Neural progenitor cell (in vitro differentiated cells): Measurements from ENCODE around the gene LRRC61. TPM values are rescaled to one million over a fixed set of nuclear protein-coding genes. Genes with fewer than 3 reads are reported as not detected.

Source experiments
- DNase-seq: peaks from one replicate; pipeline ENCODE4 v3.0.0-alpha.2; 2016; ENCODE audit warnings: low spot score
- H2AFZ ChIP-seq: fragments of 200-600 bp; sonication (generic); replicated peaks from 2 replicates; pipeline ENCODE4 v1.6.1; 2016; ENCODE audit warnings: antibody characterized with exemption
- H3F3A ChIP-seq: fragments of 200-600 bp; sonication (generic); 2 replicates; pipeline ENCODE4 v1.6.1; 2016; ENCODE audit warnings: antibody characterized with exemption, low read depth
- H3K27ac ChIP-seq: fragments of 200-600 bp; sonication (generic); 2 replicates; pipeline ENCODE4 v1.5.1; 2016; ENCODE audit warnings: mild to moderate bottlenecking
- H3K27me3 ChIP-seq: fragments of 200-600 bp; sonication (generic); 2 replicates; pipeline ENCODE4 v1.6.1; 2016; ENCODE audit warnings: mild to moderate bottlenecking, moderate library complexity
- H3K36me3 ChIP-seq: fragments of 200-600 bp; sonication (generic); 2 replicates; pipeline ENCODE4 v1.5.1; 2016
- H3K4me1 ChIP-seq: fragments of 200-600 bp; sonication (generic); 2 replicates; pipeline ENCODE4 v1.6.1; 2016; ENCODE audit warnings: mixed run types
- H3K4me2 ChIP-seq: fragments of 200-600 bp; sonication (generic); 2 replicates; pipeline ENCODE4 v1.6.1; 2016
- H3K4me3 ChIP-seq: fragments of 200-600 bp; sonication (generic); 2 replicates; pipeline ENCODE4 v1.5.1; 2016
- H3K79me2 ChIP-seq: fragments of 200-600 bp; sonication (generic); 2 replicates; pipeline ENCODE4 v1.6.1; 2016; ENCODE audit warnings: low read depth
- H3K9ac ChIP-seq: fragments of 200-600 bp; sonication (generic); 2 replicates; pipeline ENCODE4 v1.6.1; 2016
- H3K9me3 ChIP-seq: fragments of 200-600 bp; sonication (generic); 2 replicates; pipeline ENCODE4 v1.5.1; 2016; ENCODE audit warnings: low read depth
- H4K20me1 ChIP-seq: fragments of 200-600 bp; sonication (generic); 2 replicates; pipeline ENCODE4 v1.6.1; 2016; ENCODE audit warnings: low read depth
- H3K27ac Mint-ChIP-seq: 3 replicates; pipeline ENCODE4 v1.8.0; 2021; ENCODE audit warnings: mixed read lengths
- H3K27me3 Mint-ChIP-seq: 2 replicates; pipeline ENCODE4 v1.8.0; 2022; ENCODE audit warnings: low read depth, mild to moderate bottlenecking, inconsistent platforms, moderate library complexity, mixed read lengths; ENCODE audit not compliant: insufficient read depth
- H3K36me3 Mint-ChIP-seq: 3 replicates; pipeline ENCODE4 v1.8.0; 2021; ENCODE audit warnings: mixed read lengths
- H3K4me1 Mint-ChIP-seq: 3 replicates; pipeline ENCODE4 v1.8.0; 2021; ENCODE audit warnings: mixed read lengths
- H3K4me3 Mint-ChIP-seq: 3 replicates; pipeline ENCODE4 v1.8.0; 2021; ENCODE audit warnings: mild to moderate bottlenecking, moderate library complexity, mixed read lengths
- H3K9me3 Mint-ChIP-seq: 3 replicates; pipeline ENCODE4 v1.8.0; 2020; ENCODE audit warnings: mixed read lengths
- CTCF ChIP-seq: fragments of 200-600 bp; sonication (generic); IDR thresholded peaks from 2 replicates; pipeline ENCODE4 v1.5.1; 2017; ENCODE audit warnings: antibody characterized with exemption, mild to moderate bottlenecking
- EZH2 ChIP-seq: fragments of 200-600 bp; sonication (generic); IDR thresholded peaks from 2 replicates; pipeline ENCODE4 v1.6.1; 2017; ENCODE audit warnings: antibody characterized with exemption, mild to moderate bottlenecking, moderate library complexity
- EZH2phosphoT487 ChIP-seq: fragments of 200-600 bp; sonication (generic); IDR thresholded peaks from 2 replicates; pipeline ENCODE4 v1.6.1; 2017; ENCODE audit warnings: antibody characterized with exemption
- total RNA-seq: library from RNA; depleted of rRNA; stranded (reverse); fragments of >200 nt; gene quantifications from 2 replicates; pipeline ENCODE4 v1.2.3, GENCODE V29; 2015; ENCODE audit warnings: low replicate concordance

Gene LRRC61
- total RNA-seq, 1 donor from 2014 or later, result 2.0 TPM

- Histone ChIP-seq H3K4me3 (peak overlapping the region; percentile 36), H3K27me3 (no peaks in the 10 kb centered on the region), H3F3A (peaks cover 71% of the 10 kb centered on the region), H3K36me3 (no peaks in the 10 kb centered on the region), H3K79me2 (peaks cover 77% of the 10 kb centered on the region), H3K4me1 (peaks cover 69% of the 10 kb centered on the region), H2AFZ (no peak overlapping the region), H3K4me2 (peak overlapping the region; percentile 79), H3K27ac (peak overlapping the region; percentile 84), H4K20me1 (peaks cover 46% of the 10 kb centered on the region), H3K9ac (no peak overlapping the region), H3K9me3 (no peaks in the 10 kb centered on the region)
- TF ChIP-seq CTCF, result no peak
- no peak for TF ChIP-seq EZH2
- no peak for TF ChIP-seq EZH2phosphoT487
- no peaks in the 10 kb centered on the region for H3K9me3 Mint-ChIP-seq
- H3K4me1 Mint-ChIP-seq, result peaks cover 84% of the 10 kb centered on the region
- peaks cover 7% of the 10 kb centered on the region for H3K36me3 Mint-ChIP-seq
- peak overlapping the region; percentile 79 for H3K4me3 Mint-ChIP-seq
- peak overlapping the region; percentile 99 for H3K27ac Mint-ChIP-seq
- peak; percentile 58 for DNase-seq
- peaks cover 17% of the 10 kb centered on the region for H3K27me3 Mint-ChIP-seq
Observed at GRCh38 chr7:150382123-150382843, 59.1 kb downstream of the LRRC61 start.

GRCh38 chr7:150382844-150383225 is 59.7 kb downstream of the LRRC61 start:
- H3K36me3 ChIP-seq, result no peaks in the 10 kb centered on the region
- peaks cover 68% of the 10 kb centered on the region for H3K4me1 ChIP-seq
- Mint-ChIP-seq H3K36me3 (peaks cover 8% of the 10 kb centered on the region), H3K4me3 (peak overlapping the region; percentile 79), H3K27me3 (peaks cover 15% of the 10 kb centered on the region), H3K27ac (peak overlapping the region; percentile 99), H3K4me1 (peaks cover 82% of the 10 kb centered on the region), H3K9me3 (no peaks in the 10 kb centered on the region)
- peaks cover 66% of the 10 kb centered on the region for H3F3A ChIP-seq
- H3K79me2 ChIP-seq, result peaks cover 82% of the 10 kb centered on the region
- TF ChIP-seq CTCF (no peak), EZH2phosphoT487 (no peak), EZH2 (no peak)
- H3K9me3 ChIP-seq, result no peaks in the 10 kb centered on the region
- peak overlapping the region; percentile 36 for H3K4me3 ChIP-seq
- peak overlapping the region; percentile 84 for H3K27ac ChIP-seq
- H4K20me1 ChIP-seq, result peaks cover 43% of the 10 kb centered on the region
- no peak for DNase-seq
- H3K27me3 ChIP-seq, result no peaks in the 10 kb centered on the region
- no peak overlapping the region for H3K9ac ChIP-seq
- no peak overlapping the region for H2AFZ ChIP-seq
- H3K4me2 ChIP-seq, result peak overlapping the region; percentile 79

- no peaks in the 10 kb centered on the region for H3K27me3 ChIP-seq
- peak overlapping the region; percentile 99 for H3K27ac Mint-ChIP-seq
- peak overlapping the region; percentile 89 for H3K4me2 ChIP-seq
- TF ChIP-seq EZH2, result peak; percentile 24
- TF ChIP-seq EZH2phosphoT487, result no peak
- no peak for TF ChIP-seq CTCF
- peak; percentile 98 for DNase-seq
- H3K4me1 ChIP-seq, result peaks cover 75% of the 10 kb centered on the region
- H3K9me3 Mint-ChIP-seq, result no peaks in the 10 kb centered on the region
- H3K9me3 ChIP-seq, result no peaks in the 10 kb centered on the region
- peaks cover 92% of the 10 kb centered on the region for H3K79me2 ChIP-seq
- peak overlapping the region; percentile 47 for H3K4me3 ChIP-seq
- H2AFZ ChIP-seq, result no peak overlapping the region
- peaks cover 10% of the 10 kb centered on the region for H3K36me3 Mint-ChIP-seq
- no peaks in the 10 kb centered on the region for H3K36me3 ChIP-seq
- peak overlapping the region; percentile 94 for H3K27ac ChIP-seq
- no peak overlapping the region for H3K9ac ChIP-seq
- peak overlapping the region; percentile 79 for H3K4me3 Mint-ChIP-seq
- peaks cover 56% of the 10 kb centered on the region for H3F3A ChIP-seq
- peaks cover 86% of the 10 kb centered on the region for H3K4me1 Mint-ChIP-seq
- H3K27me3 Mint-ChIP-seq, result peaks cover 12% of the 10 kb centered on the region
- peaks cover 45% of the 10 kb centered on the region for H4K20me1 ChIP-seq
Observed at GRCh38 chr7:150383710-150384397, 60.7 kb downstream of the LRRC61 start.
